GM20431 (cell line): ENCODE results near the gene MTHFD1L.

ENCODE experiments used
- in situ Hi-C: fragments of 300-500 bp; cut with MseI, MboI; formaldehyde crosslinking; loops from one replicate; pipeline ENCODE4 v1.15.0; 2020; ENCODE audit warnings: low sequenced_read_pairs; ENCODE audit not compliant: unreplicated experiment

MTHFD1L gene

GRCh38 chr6:150975136-150975535, 109.6 kb downstream of the MTHFD1L start:
- in situ Hi-C loops, result no loop called here

DNA sequence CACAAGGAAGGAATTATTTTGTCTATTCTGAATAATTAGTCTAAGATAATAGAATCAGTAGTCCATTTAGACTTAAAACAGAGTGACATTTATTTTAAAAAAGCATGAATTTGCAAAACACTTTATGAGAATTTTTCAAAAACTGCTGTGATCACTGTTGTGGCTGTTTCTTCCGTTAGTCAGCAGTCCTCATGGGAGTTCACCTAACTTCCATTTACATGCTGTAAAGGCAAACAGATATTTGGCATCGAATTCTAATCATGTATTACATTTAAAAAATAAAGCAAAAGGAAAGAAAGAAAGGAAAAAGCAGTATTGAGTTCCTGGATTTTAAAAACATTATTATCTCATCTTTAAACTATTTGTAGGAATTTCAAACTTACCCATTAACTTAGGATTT, 111.8 kb downstream of the MTHFD1L start:
- in situ Hi-C loops, result no loop called here

GRCh38 chr6:150978624-150979023, 113.1 kb downstream of the MTHFD1L start:
- in situ Hi-C loops, result no loop called here

DNA sequence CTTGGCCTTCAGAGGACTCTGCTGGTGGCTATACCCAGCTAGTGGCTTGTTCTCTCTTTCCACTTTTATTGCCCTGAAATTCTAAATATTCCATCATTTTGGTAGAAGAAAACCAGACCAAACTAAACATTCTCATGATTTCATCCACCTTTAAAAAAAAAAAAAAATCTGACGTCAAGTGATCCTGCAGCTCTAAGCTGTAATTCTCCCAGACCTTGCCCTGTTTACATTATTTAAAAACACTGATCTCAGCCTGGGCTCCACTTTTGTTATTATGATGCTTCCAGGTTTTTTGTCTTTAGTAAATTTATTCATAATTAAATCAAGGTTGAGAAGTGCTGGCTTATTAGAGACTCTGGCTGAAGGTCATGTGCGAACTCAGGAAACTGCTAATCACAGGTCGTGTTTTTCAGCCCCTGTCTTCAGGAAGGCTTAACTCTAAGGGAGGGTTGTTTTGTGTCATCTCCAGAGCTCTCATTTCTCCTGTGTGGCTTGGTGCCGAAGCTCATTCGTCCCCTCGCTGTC, 114.4 kb downstream of the MTHFD1L start:
- in situ Hi-C loops, result no loop called here

DNA sequence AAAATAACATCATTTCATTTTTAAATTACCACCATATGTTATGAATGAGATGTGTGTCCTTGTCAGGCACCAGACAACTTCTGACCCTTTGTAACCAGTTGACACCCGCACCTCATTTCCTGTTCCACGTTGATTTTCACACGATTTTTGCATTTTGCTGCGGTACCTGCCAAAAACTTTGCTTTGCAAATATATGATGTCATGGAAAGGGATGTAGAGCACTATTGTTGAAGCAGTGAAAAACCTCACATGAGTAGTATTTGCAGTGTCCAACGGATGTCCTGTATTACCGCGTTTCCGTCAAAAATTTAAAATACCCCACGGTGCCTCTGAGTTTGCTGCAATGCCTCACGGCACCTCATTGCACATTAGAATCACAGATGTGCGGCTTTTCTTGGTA, 115.6 kb downstream of the MTHFD1L start:
- in situ Hi-C loops, result no loop called here

DNA sequence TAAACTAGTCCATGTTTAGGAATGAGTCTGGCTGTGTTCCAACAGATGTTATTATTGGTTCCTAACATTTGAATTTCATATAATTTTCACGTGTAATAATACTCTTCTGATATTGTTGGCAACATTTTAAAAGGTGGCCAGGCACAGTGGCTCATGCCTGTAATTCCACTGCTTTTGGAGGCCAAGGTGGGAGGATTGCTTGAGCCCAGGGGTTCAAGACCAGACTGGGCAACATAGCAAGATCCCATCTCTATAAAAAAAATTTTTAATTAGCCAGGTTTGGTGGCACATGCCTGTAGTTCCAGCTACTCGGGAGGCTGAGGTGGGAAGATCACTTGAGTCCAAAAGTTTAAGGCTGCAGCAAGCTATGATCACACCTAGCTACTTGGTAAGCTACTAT, 116.2 kb downstream of the MTHFD1L start:
- in situ Hi-C loops, result no loop called here

- in situ Hi-C loops, result no loop called here
These were observed 121.9 kb downstream of the MTHFD1L start for GRCh38 chr6:150987371-150987828.

- in situ Hi-C loops, result no loop called here
These were observed 122.5 kb downstream of the MTHFD1L start for GRCh38 chr6:150987855-150988464.

DNA sequence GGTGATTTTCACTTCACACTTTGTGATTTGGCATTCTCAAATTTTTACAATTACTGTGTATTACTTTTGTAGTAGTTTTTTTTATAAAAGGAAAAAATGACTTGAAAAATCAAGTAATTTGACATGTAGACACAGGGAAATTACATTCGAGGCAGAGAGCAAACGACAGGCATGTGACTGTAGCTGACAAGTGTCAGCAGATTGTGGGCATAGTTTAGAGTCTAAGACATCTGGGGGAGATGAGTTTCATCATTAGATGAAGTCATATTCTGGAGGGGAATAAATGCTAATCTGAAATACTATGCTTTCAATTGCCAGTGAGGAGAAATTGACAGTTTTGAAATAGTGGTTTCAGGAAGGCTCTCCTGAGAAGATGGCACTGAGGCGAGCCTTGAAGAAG, 126.0 kb downstream of the MTHFD1L start:
- in situ Hi-C loops, result no loop called here

GRCh38 chr6:150992262-150992661, 126.8 kb downstream of the MTHFD1L start:
- in situ Hi-C loops, result no loop called here

DNA sequence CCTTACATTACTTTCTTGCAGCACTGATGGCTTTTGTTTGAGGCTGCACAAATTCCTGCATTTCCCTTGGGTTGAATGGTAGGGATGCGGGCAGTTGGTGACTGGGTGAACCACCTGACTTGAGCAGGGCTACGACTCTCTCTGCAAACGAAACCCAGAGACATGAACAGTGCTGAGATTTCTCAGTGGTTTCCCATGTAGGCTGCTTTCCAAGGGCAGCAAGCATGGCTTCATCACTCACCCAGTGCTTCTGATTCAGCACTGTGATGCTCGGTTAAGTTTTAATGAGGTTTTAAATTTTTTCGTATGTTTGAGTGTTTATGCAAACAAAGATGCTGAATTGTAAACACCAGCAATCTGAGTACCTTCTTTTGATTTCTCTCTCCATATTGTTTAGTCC, 127.2 kb downstream of the MTHFD1L start:
- in situ Hi-C loops, result no loop called here

DNA sequence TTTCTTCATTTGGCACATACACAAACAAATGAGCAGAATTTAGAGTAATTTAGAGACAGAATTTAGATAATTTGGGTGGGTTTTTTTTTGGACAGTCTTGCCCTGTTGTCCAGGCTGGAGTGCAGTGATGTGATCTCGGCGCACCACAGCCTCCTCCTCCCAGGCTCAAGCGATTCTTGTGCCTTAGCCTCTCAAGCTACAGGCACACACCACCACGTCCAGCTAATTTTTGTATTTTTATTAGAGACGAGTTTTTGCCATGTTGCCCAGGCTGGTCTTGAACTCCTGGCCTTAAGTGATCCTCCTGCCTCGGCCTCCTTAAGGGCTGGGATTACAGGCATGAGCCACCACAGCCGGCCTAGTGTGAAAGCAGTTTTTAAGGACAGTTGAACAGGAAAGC, 127.8 kb downstream of the MTHFD1L start:
- in situ Hi-C loops, result no loop called here

DNA sequence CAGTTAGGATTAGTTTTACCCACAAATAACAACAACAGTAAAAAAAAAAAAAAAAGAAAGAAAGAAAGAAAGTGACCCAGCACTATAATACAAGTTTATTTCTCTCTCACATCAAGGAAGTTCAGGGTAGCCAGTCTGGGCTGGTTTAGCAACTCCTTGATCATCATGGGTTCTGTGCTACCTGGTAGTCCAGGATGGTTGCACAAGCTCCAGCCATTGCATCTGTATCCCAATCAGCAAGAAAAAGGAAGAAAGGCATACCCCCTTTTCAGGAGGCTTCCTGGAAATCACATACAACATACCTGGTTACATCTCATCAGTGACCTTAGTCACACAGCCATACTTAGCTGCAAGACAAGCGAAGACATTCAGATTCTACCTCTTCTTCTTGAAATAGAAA, 128.5 kb downstream of the MTHFD1L start:
- in situ Hi-C loops, result no loop called here

GRCh38 chr6:150996968-150997367, 131.5 kb downstream of the MTHFD1L start:
- in situ Hi-C loops, result no loop called here

GRCh38 chr6:150999107-150999506, 133.6 kb downstream of the MTHFD1L start:
- in situ Hi-C loops, result no loop called here

- in situ Hi-C loops, result no loop called here
These were observed 134.1 kb downstream of the MTHFD1L start for GRCh38 chr6:150999576-150999975.

GRCh38 chr6:151001387-151002056, 136.0 kb downstream of the MTHFD1L start:
- in situ Hi-C loops, result no loop called here

GRCh38 chr6:151002057-151002450, 136.6 kb downstream of the MTHFD1L start:
- in situ Hi-C loops, result no loop called here

- in situ Hi-C loops, result no loop called here
These were observed 137.0 kb downstream of the MTHFD1L start for GRCh38 chr6:151002491-151002935.

GRCh38 chr6:151004383-151005024, 139.0 kb downstream of the MTHFD1L start:
- in situ Hi-C loops, result no loop called here

DNA sequence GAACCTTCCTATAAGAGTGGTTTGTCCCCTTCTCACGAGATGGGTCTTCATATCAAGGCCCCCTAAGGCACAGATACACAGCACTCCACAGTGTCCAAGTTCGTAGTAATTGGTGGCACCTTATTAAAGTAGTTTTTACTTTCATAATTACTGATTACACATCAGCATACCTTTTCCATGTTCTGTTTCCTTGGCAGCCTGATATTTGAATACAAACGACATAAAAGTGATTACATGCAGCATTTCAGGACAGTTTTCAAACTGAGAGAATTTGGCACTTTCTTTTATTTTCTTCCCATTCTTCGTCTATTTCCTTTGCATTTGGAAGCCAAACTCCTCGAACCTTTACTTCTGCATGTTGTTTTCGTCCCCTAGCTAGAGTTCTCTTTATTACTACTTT, 139.7 kb downstream of the MTHFD1L start:
- in situ Hi-C loops, result no loop called here
